PC-9 (cell line): Measurements from ENCODE around the gene RUBCN.

Source experiments
- EZH2 ChIP-seq: fragments of 200-600 bp; sonication (generic); IDR thresholded peaks from 2 replicates; pipeline ENCODE4 v1.8.0; 2017; ENCODE audit warnings: antibody characterized with exemption, low read depth
- TF ChIP-seq, protein P1 (sequence below): fragments of 200-600 bp; sonication (generic); conservative IDR thresholded peaks from 2 replicates; pipeline ENCODE4 v1.6.1; 2017; ENCODE audit warnings: mixed run types, antibody characterized with exemption, mild to moderate bottlenecking, moderate library complexity

DNA sequence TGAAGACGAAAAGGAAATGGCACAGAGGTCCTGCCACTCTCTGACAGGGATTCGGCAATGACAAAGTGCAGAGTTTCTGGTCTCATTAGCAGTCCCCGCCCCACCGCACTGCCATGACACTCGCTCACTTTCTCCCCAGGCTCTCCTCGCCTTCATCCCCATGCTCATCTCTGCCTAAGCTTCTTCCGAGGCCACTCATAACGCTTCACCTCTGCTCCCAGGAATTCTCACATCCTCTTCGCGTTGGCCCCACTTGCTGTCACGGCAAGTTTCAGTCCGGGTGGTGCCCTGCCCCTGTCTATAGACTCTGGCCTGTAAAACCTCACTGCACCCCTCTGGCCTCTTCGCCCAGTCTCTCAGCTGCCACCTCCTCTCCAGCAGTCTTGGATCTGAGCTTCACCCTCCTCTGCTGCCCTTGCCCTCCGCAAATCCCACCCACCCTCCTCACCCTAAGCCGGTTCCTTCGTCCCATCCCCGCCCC lies 654 bp downstream of the RUBCN start:
- TF ChIP-seq, protein P1, sequence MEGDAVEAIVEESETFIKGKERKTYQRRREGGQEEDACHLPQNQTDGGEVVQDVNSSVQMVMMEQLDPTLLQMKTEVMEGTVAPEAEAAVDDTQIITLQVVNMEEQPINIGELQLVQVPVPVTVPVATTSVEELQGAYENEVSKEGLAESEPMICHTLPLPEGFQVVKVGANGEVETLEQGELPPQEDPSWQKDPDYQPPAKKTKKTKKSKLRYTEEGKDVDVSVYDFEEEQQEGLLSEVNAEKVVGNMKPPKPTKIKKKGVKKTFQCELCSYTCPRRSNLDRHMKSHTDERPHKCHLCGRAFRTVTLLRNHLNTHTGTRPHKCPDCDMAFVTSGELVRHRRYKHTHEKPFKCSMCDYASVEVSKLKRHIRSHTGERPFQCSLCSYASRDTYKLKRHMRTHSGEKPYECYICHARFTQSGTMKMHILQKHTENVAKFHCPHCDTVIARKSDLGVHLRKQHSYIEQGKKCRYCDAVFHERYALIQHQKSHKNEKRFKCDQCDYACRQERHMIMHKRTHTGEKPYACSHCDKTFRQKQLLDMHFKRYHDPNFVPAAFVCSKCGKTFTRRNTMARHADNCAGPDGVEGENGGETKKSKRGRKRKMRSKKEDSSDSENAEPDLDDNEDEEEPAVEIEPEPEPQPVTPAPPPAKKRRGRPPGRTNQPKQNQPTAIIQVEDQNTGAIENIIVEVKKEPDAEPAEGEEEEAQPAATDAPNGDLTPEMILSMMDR: no peak
- TF ChIP-seq EZH2: no peak
